Adrenal gland (tissue), 12 donors: ENCODE data around the gene POLE3. TPM values are rescaled to one million over a fixed set of nuclear protein-coding genes. Genes with fewer than 3 reads are reported as not detected.

Experiments
- DNase-seq, 7 donors: peaks; one replicate each; pipeline ENCODE4 v3.0.0-alpha.2; 2019 to 2020
- H3K27ac ChIP-seq, 5 donors: fragments of 200-600 bp; sonication (generic) in 4 of 5; 1 replicate in 3 of 5; 2 replicates in 2 of 5; pipeline versions ENCODE4 v1.5.1 to v1.8.0; 2016 to 2020; ENCODE audit warnings: mild to moderate bottlenecking in 1 of 5
- H3K27me3 ChIP-seq: fragments of 200-600 bp; 2 replicates; pipeline ENCODE4 v1.8.0; 2021
- H3K36me3 ChIP-seq, 2 donors: fragments of 200-600 bp; replicated peaks in 1 of 2; 1 replicate in 1 of 2; 2 replicates in 1 of 2; pipeline versions ENCODE4 v1.5.1 to v1.8.0; 2018 to 2022
- H3K4me1 ChIP-seq, 2 donors: fragments of 200-600 bp; replicated peaks in 1 of 2; 1 replicate in 1 of 2; 2 replicates in 1 of 2; pipeline versions ENCODE4 v1.5.1 to v1.8.0; 2018 to 2021
- H3K4me3 ChIP-seq, 4 donors: fragments of 200-600 bp; sonication (generic) in 3 of 4; one replicate each; pipeline ENCODE4 v1.5.1; 2016 to 2018
- H3K9me3 ChIP-seq, 3 donors: fragments of 200-600 bp; sonication (generic) in 1 of 3; replicated peaks in 1 of 3; 1 replicate in 2 of 3; 2 replicates in 1 of 3; pipeline versions ENCODE4 v1.5.1 to v1.8.0; 2016 to 2021
- POLR2A ChIP-seq, 2 donors: fragments of 450-650 bp; IDR thresholded peaks; one replicate each; pipeline ENCODE4 v1.6.1; 2017; ENCODE audit warnings: antibody characterized with exemption in 2 of 2, mild to moderate bottlenecking in 2 of 2, moderate library complexity in 1 of 2
- WGBS, 4 donors: extraction: QIAGEN DNeasy Blood & Tissue Kit in 2 of 4; methylation state at CpG; one replicate each; pipeline versions ENCODE4 v1.1.5 to v1.1.7; 2013 to 2017; 5-methylcytosine and 5-hydroxymethylcytosine counted together
- intact Hi-C, 2 donors: fragments of 100-400 bp; cut with DNase I; formaldehyde crosslinking; loops; one replicate each; pipeline versions ENCODE4 v1.14.1 to v1.15.0; 2022 to 2023
- polyA plus RNA-seq, 3 donors: library from polyadenylated mRNA; stranded (reverse); fragments of 200-250 nt in 2 of 3; fragments of 350-450 nt in 1 of 3; fragmentation: Illumina TruSeq in 1 of 3; extraction: RNeasy Lipid Tissue Mini Kit (QIAGEN cat#74804) in 1 of 3; gene quantifications; one replicate each; pipeline ENCODE4 v1.2.3, GENCODE V29; 2013 to 2014
- total RNA-seq, 9 donors: library from RNA; depleted of rRNA in 4 of 9; stranded (reverse); fragments of >200 nt in 4 of 9; fragments of 120-200 nt in 1 of 9; fragmentation: NEBNext Ultra II Directional in 1 of 9; extraction: Animal tissue kit (Norgen Biotek cat#: 25700) in 1 of 9; gene quantifications; one replicate each; pipeline versions ENCODE4 v1.1.0 to v1.2.4, GENCODE V29; 2013 to 2023
- TF ChIP-seq, protein P1 (sequence below), 6 experiments: fragments of 450-650 bp in 4 of 6; fragments of 200-600 bp in 2 of 6; sonication (generic) in 1 of 6; IDR thresholded peaks; 1 replicate in 5 of 6; 2 replicates in 1 of 6; pipeline versions ENCODE4 v1.5.1 to v1.8.0; 2016 to 2021; ENCODE audit warnings: antibody characterized with exemption in 6 of 6, mild to moderate bottlenecking in 2 of 6, moderate library complexity in 1 of 6
- donor health status: healthy with polysubstance abuse.
- donor health status: Bipolar disorder and iron deficiency.
- donor health status: DM: yes; HTN: yes; CAD: no.
- donor health status: DM: no; HTN: no; CAD: no.
- donor health status: DM: no; HTN: no; CAD: no.
- donor health status: DM: yes; HTN: yes; CAD: no.

Gene POLE3
- total and polyA plus RNA-seq, 12 donors = 14.9 to 79.1 (median 42.5) TPM

DNA sequence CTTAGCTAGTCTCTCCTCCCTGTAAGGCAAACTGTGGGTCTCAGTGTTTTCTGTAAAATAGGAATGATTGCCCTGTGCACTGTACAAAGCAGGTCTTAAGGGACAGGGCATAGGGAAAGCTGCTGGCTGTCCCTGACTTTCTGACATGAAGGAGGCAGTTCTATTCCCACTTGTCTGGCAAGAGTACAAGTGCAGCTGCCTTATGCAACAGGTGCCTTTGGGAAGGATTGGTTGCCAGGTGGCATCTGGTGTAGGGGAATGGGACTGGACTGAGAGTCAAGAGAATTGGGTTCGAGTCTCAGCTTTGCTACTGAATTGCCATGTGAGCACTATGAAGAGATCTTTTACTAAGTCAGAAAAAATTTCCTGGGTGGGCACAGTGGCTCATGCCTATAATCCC, 51.1 kb downstream of the POLE3 start:
- 63 to 91% (median 84%) methylated on average over 1 of the region's 1 CpG for WGBS, 4 donors
- Histone ChIP-seq H3K4me1 (no peaks in the 10 kb centered on the region), H3K9me3 (no peaks in the 10 kb centered on the region), H3K4me3 (no peak overlapping the region), H3K27ac (no peak overlapping the region), H3K36me3 (no peaks in the 10 kb centered on the region), H3K27me3 (no peaks in the 10 kb centered on the region)
- TF ChIP-seq, protein P1, sequence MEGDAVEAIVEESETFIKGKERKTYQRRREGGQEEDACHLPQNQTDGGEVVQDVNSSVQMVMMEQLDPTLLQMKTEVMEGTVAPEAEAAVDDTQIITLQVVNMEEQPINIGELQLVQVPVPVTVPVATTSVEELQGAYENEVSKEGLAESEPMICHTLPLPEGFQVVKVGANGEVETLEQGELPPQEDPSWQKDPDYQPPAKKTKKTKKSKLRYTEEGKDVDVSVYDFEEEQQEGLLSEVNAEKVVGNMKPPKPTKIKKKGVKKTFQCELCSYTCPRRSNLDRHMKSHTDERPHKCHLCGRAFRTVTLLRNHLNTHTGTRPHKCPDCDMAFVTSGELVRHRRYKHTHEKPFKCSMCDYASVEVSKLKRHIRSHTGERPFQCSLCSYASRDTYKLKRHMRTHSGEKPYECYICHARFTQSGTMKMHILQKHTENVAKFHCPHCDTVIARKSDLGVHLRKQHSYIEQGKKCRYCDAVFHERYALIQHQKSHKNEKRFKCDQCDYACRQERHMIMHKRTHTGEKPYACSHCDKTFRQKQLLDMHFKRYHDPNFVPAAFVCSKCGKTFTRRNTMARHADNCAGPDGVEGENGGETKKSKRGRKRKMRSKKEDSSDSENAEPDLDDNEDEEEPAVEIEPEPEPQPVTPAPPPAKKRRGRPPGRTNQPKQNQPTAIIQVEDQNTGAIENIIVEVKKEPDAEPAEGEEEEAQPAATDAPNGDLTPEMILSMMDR (IDR thresholded peaks at IDR 0.05) = no peak
- TF ChIP-seq POLR2A (IDR thresholded peaks at IDR 0.05) = no peak
- no peak for DNase-seq
- intact Hi-C loops = no loop called here

Other genes starting within 250 kb of the POLE3 start
- gene FKBP15, start 189.4 kb downstream of the POLE3 start, total RNA-seq = 10 to 100 TPM; 22.2 to 38.1 (median 29.0) TPM
- gene FKBP15, start 189.4 kb downstream of the POLE3 start, polyA plus RNA-seq = 10 to 100 TPM; 14.1 to 30.2 (median 16.0) TPM
- gene SLC31A1, start 189.1 kb downstream of the POLE3 start, total RNA-seq = 10 to 100 TPM; 19.8 to 99.5 (median 32.3) TPM
- gene SLC31A1, start 189.1 kb downstream of the POLE3 start, polyA plus RNA-seq = 100 to 1,000 TPM in 1 of 3 donors, 10 to 100 TPM in 2; 10.2 to 105 (median 16.3) TPM
- gene CDC26, start 135.1 kb downstream of the POLE3 start, total RNA-seq = 10 to 100 TPM; 25.7 to 44.7 (median 28.7) TPM
- 10 to 100 TPM; 26.7 to 63.7 (median 29.8) TPM for gene CDC26, start 135.1 kb downstream of the POLE3 start, polyA plus RNA-seq
- gene PRPF4, start 135.0 kb downstream of the POLE3 start, total RNA-seq = 10 to 100 TPM; 14.3 to 46.3 (median 23.1) TPM
- gene PRPF4, start 135.0 kb downstream of the POLE3 start, polyA plus RNA-seq = 10 to 100 TPM in 2 of 3 donors, 1 to 10 TPM in 1; 9.6 to 37.9 (median 11.7) TPM
- under 1 TPM in 1 of 9 donors, not detected in 8; 0.11 TPM for gene RNF183, start 107.3 kb downstream of the POLE3 start, total RNA-seq
- gene RNF183, start 107.3 kb downstream of the POLE3 start, polyA plus RNA-seq = under 1 TPM; 0.24 to 0.48 (median 0.29) TPM
- gene WDR31, start 70.4 kb downstream of the POLE3 start, total RNA-seq = 10 to 100 TPM in 2 of 9 donors, 1 to 10 TPM in 7; 3.1 to 16.5 (median 7.0) TPM
- 10 to 100 TPM in 1 of 3 donors, 1 to 10 TPM in 2; 5.8 to 12.0 (median 9.3) TPM for gene WDR31, start 70.4 kb downstream of the POLE3 start, polyA plus RNA-seq
- 10 to 100 TPM in 2 of 9 donors, 1 to 10 TPM in 6, under 1 TPM in 1; 0.89 to 18.6 (median 5.2) TPM for gene BSPRY, start 61.1 kb downstream of the POLE3 start, total RNA-seq
- gene BSPRY, start 61.1 kb downstream of the POLE3 start, polyA plus RNA-seq = 1 to 10 TPM; 1.4 to 3.2 (median 1.5) TPM
- gene HDHD3, start 33.7 kb downstream of the POLE3 start, total RNA-seq = 100 to 1,000 TPM; 117 to 343 (median 208) TPM
- 100 to 1,000 TPM in 2 of 3 donors, 10 to 100 TPM in 1; 89.1 to 300 (median 180) TPM for gene HDHD3, start 33.7 kb downstream of the POLE3 start, polyA plus RNA-seq
- 100 to 1,000 TPM in 8 of 9 donors, 10 to 100 TPM in 1; 49.2 to 348 (median 242) TPM for gene ALAD, start 9.4 kb downstream of the POLE3 start, total RNA-seq
- gene ALAD, start 9.4 kb downstream of the POLE3 start, polyA plus RNA-seq = 100 to 1,000 TPM; 112 to 244 (median 150) TPM
- 1 to 10 TPM in 4 of 9 donors, under 1 TPM in 5; 0.65 to 2.3 (median 0.83) TPM for gene C9orf43, start 72 bp upstream of the POLE3 start, total RNA-seq
- gene C9orf43, start 72 bp upstream of the POLE3 start, polyA plus RNA-seq = 1 to 10 TPM; 1.8 to 5.1 (median 3.1) TPM
- 100 to 1,000 TPM in 3 of 9 donors, 10 to 100 TPM in 6; 42.9 to 126 (median 77.9) TPM for gene RGS3, start 53.1 kb upstream of the POLE3 start, total RNA-seq
- 10 to 100 TPM; 34.5 to 64.9 (median 53.5) TPM for gene RGS3, start 53.1 kb upstream of the POLE3 start, polyA plus RNA-seq